OCI-LY7 (cell line): ENCODE results near the gene METTL14.

Experiments used
- EZH2phosphoT487 ChIP-seq: fragments of 200-600 bp; sonication (generic); IDR thresholded peaks from 2 replicates; pipeline ENCODE4 v1.6.1; 2018; ENCODE audit warnings: low read depth, borderline replicate concordance, mild to moderate bottlenecking, mixed run types, antibody characterized with exemption, low read length, moderate library complexity, mixed read lengths
- TF ChIP-seq, protein P1 (sequence below): fragments of 200-600 bp; sonication (generic); conservative IDR thresholded peaks from 2 replicates; pipeline ENCODE4 v1.5.1; 2014; ENCODE audit warnings: mild to moderate bottlenecking, antibody characterized with exemption, low read length, moderate library complexity, mixed read lengths

DNA sequence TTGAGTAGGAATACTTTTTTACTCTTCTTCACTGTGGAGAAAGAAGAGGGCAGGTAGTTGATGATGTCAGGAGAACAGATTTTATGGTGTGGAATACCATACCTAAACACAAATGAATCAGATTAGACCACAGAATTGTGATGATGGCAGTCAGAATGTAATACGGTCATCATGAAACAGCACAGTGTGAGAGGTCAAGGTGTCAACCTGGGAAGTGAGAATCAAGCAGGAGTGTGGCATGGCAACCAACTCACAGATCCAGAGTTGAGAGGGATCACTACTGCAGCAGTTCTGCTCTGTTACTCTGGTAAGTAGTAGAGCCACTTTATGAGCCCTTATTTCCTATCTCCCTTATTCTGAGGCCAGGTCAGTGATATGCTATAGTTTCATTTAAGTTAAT is 27.7 kb downstream of the METTL14 start:
- TF ChIP-seq, protein P1, sequence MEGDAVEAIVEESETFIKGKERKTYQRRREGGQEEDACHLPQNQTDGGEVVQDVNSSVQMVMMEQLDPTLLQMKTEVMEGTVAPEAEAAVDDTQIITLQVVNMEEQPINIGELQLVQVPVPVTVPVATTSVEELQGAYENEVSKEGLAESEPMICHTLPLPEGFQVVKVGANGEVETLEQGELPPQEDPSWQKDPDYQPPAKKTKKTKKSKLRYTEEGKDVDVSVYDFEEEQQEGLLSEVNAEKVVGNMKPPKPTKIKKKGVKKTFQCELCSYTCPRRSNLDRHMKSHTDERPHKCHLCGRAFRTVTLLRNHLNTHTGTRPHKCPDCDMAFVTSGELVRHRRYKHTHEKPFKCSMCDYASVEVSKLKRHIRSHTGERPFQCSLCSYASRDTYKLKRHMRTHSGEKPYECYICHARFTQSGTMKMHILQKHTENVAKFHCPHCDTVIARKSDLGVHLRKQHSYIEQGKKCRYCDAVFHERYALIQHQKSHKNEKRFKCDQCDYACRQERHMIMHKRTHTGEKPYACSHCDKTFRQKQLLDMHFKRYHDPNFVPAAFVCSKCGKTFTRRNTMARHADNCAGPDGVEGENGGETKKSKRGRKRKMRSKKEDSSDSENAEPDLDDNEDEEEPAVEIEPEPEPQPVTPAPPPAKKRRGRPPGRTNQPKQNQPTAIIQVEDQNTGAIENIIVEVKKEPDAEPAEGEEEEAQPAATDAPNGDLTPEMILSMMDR = no peak
- no peak for TF ChIP-seq EZH2phosphoT487
